MCF 10A (cell line): ENCODE results near the gene SUCO. TPM values are rescaled to one million over a fixed set of nuclear protein-coding genes. Genes with fewer than 3 reads are reported as not detected.
"Not testable (repeated sequence)": the region's sequence is repeated elsewhere in the genome, so short reads cannot be mapped to it uniquely, and the experiment has no call there.

Experiments
- BruUV-seq: library from RNA; stranded (reverse); fragments of 400-500 nt; replicated peaks from 2 replicates; lab custom pipeline; 2021; lab: Mats Ljungman, UMichigan
- CTCF ChIA-PET: fragments of 300-600 bp; sonication (Branson Sonifier 250); formaldehyde crosslinking; extraction: SDS; loops from one replicate; lab custom pipeline; 2021; ENCODE audit warnings: antibody characterized with exemption, inconsistent platforms; lab: Yijun Ruan, JAX
- POLR2A ChIA-PET: fragments of 300-600, 350-650 bp; sonication (Branson Sonifier 250); formaldehyde crosslinking; extraction: SDS; loops from one replicate; lab custom pipeline; 2020; ENCODE audit warnings: antibody characterized with exemption, inconsistent platforms; lab: Yijun Ruan, JAX
- DNase-seq: peaks from one replicate; pipeline ENCODE4 v3.0.0-alpha.2; 2018; ENCODE audit not compliant: unreplicated experiment
- H3K27ac Mint-ChIP-seq: one replicate; pipeline ENCODE4 v1.8.0; 2022; ENCODE audit warnings: mild to moderate bottlenecking, low read depth, mixed read lengths; ENCODE audit not compliant: unreplicated experiment
- H3K27me3 Mint-ChIP-seq: one replicate; pipeline ENCODE4 v1.8.0; 2022; ENCODE audit warnings: mixed read lengths; ENCODE audit not compliant: insufficient read depth, unreplicated experiment
- H3K36me3 Mint-ChIP-seq: one replicate; pipeline ENCODE4 v1.8.0; 2022; ENCODE audit warnings: mild to moderate bottlenecking, moderate library complexity, mixed read lengths; ENCODE audit not compliant: insufficient read depth, unreplicated experiment
- H3K4me1 Mint-ChIP-seq: one replicate; pipeline ENCODE4 v1.8.0; 2022; ENCODE audit warnings: mixed read lengths; ENCODE audit not compliant: insufficient read depth, unreplicated experiment
- H3K4me3 Mint-ChIP-seq: one replicate; pipeline ENCODE4 v1.8.0; 2022; ENCODE audit warnings: mild to moderate bottlenecking, moderate library complexity, mixed read lengths; ENCODE audit not compliant: unreplicated experiment
- H3K9me3 Mint-ChIP-seq: one replicate; pipeline ENCODE4 v1.8.0; 2022; ENCODE audit warnings: mixed read lengths; ENCODE audit not compliant: unreplicated experiment
- intact Hi-C: fragments of 100-400 bp; cut with micrococcal nuclease; formaldehyde crosslinking; loops from 2 replicates; pipeline ENCODE4 v1.14.1; 2022
- total RNA-seq: library from RNA; stranded (reverse); gene quantifications from 2 replicates; pipeline ENCODE4 v1.2.3, GENCODE V29; 2022
- TF ChIP-seq, protein P1 (sequence below): fragments of 200-600 bp; IDR thresholded peaks from one replicate; pipeline ENCODE4 v1.8.0; 2022; ENCODE audit warnings: antibody characterized with exemption, mild to moderate bottlenecking; ENCODE audit not compliant: unreplicated experiment

SUCO gene
- total RNA-seq, 1 experiment from 2014 or later: 47.9 TPM

DNA sequence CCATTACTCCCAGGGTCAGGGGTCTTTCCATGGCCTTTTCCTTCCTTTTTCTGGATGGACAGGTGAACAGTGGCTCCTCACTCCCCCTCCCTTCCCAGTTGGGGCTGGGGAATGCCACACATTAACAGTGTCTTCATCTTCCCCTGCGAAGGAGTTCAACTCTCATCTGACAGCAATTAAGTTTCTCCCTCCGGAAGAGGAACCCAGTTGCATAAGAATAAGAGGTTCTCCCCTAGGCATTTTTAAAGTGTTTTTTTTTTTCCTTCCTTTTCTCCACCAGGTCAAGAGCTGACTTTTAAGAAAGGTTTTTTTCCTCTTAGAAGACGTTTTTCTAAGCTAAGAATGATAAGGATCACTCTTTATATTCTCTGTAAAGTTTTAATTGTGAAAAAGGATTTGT, 83.7 kb downstream of the SUCO start:
- ChIA-PET POLR2A (no interaction called here), CTCF (interaction anchor here (0.6 to 0.7 kb wide), 2 partner anchors 10 to 101 kb away, joined by 3 to 4 read pairs; no protein-coding TSS in a partner anchor)
- Mint-ChIP-seq H3K27ac (no peak overlapping the region), H3K9me3 (peaks cover 37% of the 10 kb centered on the region), H3K36me3 (no peaks in the 10 kb centered on the region), H3K27me3 (no peaks in the 10 kb centered on the region), H3K4me1 (no peaks in the 10 kb centered on the region), H3K4me3 (no peak overlapping the region)
- TF ChIP-seq, protein P1, sequence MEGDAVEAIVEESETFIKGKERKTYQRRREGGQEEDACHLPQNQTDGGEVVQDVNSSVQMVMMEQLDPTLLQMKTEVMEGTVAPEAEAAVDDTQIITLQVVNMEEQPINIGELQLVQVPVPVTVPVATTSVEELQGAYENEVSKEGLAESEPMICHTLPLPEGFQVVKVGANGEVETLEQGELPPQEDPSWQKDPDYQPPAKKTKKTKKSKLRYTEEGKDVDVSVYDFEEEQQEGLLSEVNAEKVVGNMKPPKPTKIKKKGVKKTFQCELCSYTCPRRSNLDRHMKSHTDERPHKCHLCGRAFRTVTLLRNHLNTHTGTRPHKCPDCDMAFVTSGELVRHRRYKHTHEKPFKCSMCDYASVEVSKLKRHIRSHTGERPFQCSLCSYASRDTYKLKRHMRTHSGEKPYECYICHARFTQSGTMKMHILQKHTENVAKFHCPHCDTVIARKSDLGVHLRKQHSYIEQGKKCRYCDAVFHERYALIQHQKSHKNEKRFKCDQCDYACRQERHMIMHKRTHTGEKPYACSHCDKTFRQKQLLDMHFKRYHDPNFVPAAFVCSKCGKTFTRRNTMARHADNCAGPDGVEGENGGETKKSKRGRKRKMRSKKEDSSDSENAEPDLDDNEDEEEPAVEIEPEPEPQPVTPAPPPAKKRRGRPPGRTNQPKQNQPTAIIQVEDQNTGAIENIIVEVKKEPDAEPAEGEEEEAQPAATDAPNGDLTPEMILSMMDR: no peak
- no peak for DNase-seq
- intact Hi-C loops: no loop called here
- BruUV-seq: no TSS peak

GRCh38 chr1:172620603-172621002, 87.7 kb downstream of the SUCO start:
- POLR2A ChIA-PET, H3K27ac Mint-ChIP-seq, H3K4me1 Mint-ChIP-seq, H3K27me3 Mint-ChIP-seq, H3K4me3 Mint-ChIP-seq, intact Hi-C loops, BruUV-seq, DNase-seq, H3K36me3 Mint-ChIP-seq: not testable (repeated sequence)
- CTCF ChIA-PET: interaction anchor here (1.4 kb wide), 1 partner anchor 99 kb away, joined by 4 read pairs; no protein-coding TSS in a partner anchor
- peaks cover 52% of the 10 kb centered on the region for H3K9me3 Mint-ChIP-seq

DNA sequence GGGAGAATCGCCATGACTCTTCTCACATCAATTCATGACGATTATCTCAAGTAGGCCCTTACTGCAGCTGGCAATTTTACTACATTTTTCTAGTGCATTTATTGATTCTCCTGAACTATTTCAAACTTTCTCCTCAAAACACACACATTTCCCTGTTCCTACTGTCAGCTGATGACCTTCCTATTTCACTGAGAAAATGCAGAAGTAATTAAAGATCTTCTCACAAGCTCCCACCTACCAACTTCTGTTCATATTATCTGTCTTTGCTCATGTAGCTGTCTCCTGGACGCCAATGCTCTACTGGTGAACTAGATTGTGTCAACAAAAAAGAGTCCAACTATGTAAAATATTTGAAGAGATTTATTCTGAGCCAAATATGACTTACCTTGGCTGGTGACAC, 89.6 kb downstream of the SUCO start:
- DNase-seq: no peak
- intact Hi-C loops: no loop called here
- H3K27ac Mint-ChIP-seq: no peak overlapping the region
- H3K4me1 Mint-ChIP-seq: no peaks in the 10 kb centered on the region
- CTCF ChIA-PET: interaction anchor here (0.6 to 1.2 kb wide), 2 partner anchors 13 to 18 kb away, joined by 3 to 5 read pairs; no protein-coding TSS in a partner anchor
- no peaks in the 10 kb centered on the region for H3K27me3 Mint-ChIP-seq
- no TSS peak for BruUV-seq
- H3K36me3 Mint-ChIP-seq: no peaks in the 10 kb centered on the region
- TF ChIP-seq, protein P1: no peak
- peaks cover 37% of the 10 kb centered on the region for H3K9me3 Mint-ChIP-seq
- H3K4me3 Mint-ChIP-seq: no peak overlapping the region
- POLR2A ChIA-PET: interaction anchor here (0.5 to 1.0 kb wide), 3 partner anchors 10 to 96 kb away, joined by 3 to 9 read pairs (median 3); no protein-coding TSS in a partner anchor

DNA sequence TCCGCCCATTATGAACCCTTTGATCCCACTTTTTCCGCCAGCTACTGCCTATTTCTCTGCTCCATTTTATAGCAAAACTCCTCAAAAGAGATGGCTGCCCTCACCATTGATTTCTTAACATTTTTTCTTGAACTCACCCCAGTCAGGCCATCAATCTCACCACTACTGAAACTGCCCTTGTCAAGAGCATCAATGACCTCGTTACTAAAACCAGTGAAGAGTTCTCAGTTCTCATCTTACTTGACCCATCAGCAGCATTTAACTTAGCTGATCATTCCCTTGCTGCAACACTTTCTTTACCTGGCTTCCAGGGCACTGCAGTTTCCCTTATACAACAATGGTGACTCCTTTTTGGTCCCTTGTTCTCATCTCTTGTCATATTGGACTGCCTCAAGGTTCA, 90.8 kb downstream of the SUCO start:
- H3K4me3 Mint-ChIP-seq: no peak overlapping the region
- no peaks in the 10 kb centered on the region for H3K4me1 Mint-ChIP-seq
- CTCF ChIA-PET: interaction anchor here (0.8 kb wide), 1 partner anchor 222 kb away, joined by 3 read pairs; no protein-coding TSS in a partner anchor
- DNase-seq: no peak
- TF ChIP-seq, protein P1: no peak
- POLR2A ChIA-PET: no interaction called here
- H3K36me3 Mint-ChIP-seq: no peaks in the 10 kb centered on the region
- H3K27ac Mint-ChIP-seq: no peak overlapping the region
- H3K27me3 Mint-ChIP-seq: no peaks in the 10 kb centered on the region
- H3K9me3 Mint-ChIP-seq: peaks cover 37% of the 10 kb centered on the region
- no TSS peak for BruUV-seq
- intact Hi-C loops: no loop called here
